Stimulated activated CD4-positive, alpha-beta T cell treated with anti-CD3 and anti-CD28 coated beads, TNF-alpha, amount 100 ng/mL, for 4 hours (primary cell): ENCODE data around the gene GABRR3.
"Not testable (repeated sequence)": the region's sequence is repeated elsewhere in the genome, so short reads cannot be mapped to it uniquely, and the experiment has no call there.

ENCODE experiments used
- DNase-seq, 3 experiments: peaks; one replicate each; pipeline ENCODE4 v3.0.0-alpha.2; 2020; ENCODE audit warnings: low read depth in 3 of 3

Gene GABRR3

GRCh38 chr3:98021830-98022560 is 13.1 kb downstream of the GABRR3 start:
- DNase-seq, result no peak

- DNase-seq, result no peak
Measured at GRCh38 chr3:98020412-98020811, 14.7 kb downstream of the GABRR3 start.

GRCh38 chr3:98018301-98018700 is 16.8 kb downstream of the GABRR3 start:
- DNase-seq, result no peak

GRCh38 chr3:98014268-98014585 is 20.9 kb downstream of the GABRR3 start:
- no peak for DNase-seq

GRCh38 chr3:98013411-98014267 is 21.5 kb downstream of the GABRR3 start:
- DNase-seq, result no peak

GRCh38 chr3:98012979-98013378 is 22.1 kb downstream of the GABRR3 start:
- no peak for DNase-seq

GRCh38 chr3:98010883-98011449 is 24.1 kb downstream of the GABRR3 start:
- DNase-seq, result not testable (repeated sequence)

- no peak for DNase-seq
Measured at GRCh38 chr3:98010194-98010882, 24.8 kb downstream of the GABRR3 start.

GRCh38 chr3:98008855-98009254 is 26.3 kb downstream of the GABRR3 start:
- DNase-seq, result no peak

- DNase-seq, result no peak
Measured at GRCh38 chr3:98005438-98005837, 29.7 kb downstream of the GABRR3 start.

- no peak for DNase-seq
Measured at GRCh38 chr3:98004721-98005120, 30.4 kb downstream of the GABRR3 start.

GRCh38 chr3:98003306-98003969 is 31.7 kb downstream of the GABRR3 start:
- DNase-seq, result no peak

GRCh38 chr3:98002717-98003116 is 32.4 kb downstream of the GABRR3 start:
- no peak for DNase-seq

- no peak for DNase-seq
Measured at GRCh38 chr3:97999994-98000393, 35.1 kb downstream of the GABRR3 start.

- no peak for DNase-seq
Measured at GRCh38 chr3:97999103-97999502, 36.0 kb downstream of the GABRR3 start.

- no peak for DNase-seq
Measured at GRCh38 chr3:97996988-97997387, 38.1 kb downstream of the GABRR3 start.

GRCh38 chr3:97994328-97994945 is 40.7 kb downstream of the GABRR3 start:
- no peak for DNase-seq

GRCh38 chr3:97993526-97993925 is 41.6 kb downstream of the GABRR3 start:
- no peak for DNase-seq

- no peak for DNase-seq
Measured at GRCh38 chr3:97992547-97993173, 42.5 kb downstream of the GABRR3 start.

- no peak for DNase-seq
Measured at GRCh38 chr3:97991293-97991682, 43.8 kb downstream of the GABRR3 start.
